DMS153 treated with DMSO at 0.1 percent for 48 hours (cell line): ENCODE results near the gene ARHGEF39.
"Not testable (repeated sequence)": the region's sequence is repeated elsewhere in the genome, so short reads cannot be mapped to it uniquely, and the experiment has no call there.

Source experiments
- DNase-seq: peaks from one replicate; lab custom pipeline; 2025; ENCODE audit not compliant: unreplicated experiment; lab: John Stamatoyannopoulos, UW

ARHGEF39 gene

DNA sequence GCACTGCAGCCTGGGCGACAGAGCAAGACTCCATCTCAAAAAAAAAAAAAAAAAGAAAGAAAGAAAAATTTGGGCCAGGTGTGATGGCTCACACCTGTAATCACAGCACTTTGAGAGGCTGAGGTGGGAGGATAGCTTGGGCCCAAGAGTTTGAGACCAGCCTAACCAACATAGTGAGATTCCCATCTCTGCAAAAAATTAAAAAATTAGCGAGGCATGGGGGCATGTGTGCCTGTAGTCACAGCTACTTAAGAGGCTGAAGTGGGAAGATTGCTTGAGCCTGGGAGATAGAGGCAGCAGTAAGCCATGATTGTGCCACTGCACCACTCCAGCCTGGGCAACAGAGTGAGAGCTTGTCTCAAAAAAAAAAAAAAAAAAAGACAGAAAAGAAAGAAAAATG, 11.4 kb downstream of the ARHGEF39 start:
- no peak for DNase-seq

DNA sequence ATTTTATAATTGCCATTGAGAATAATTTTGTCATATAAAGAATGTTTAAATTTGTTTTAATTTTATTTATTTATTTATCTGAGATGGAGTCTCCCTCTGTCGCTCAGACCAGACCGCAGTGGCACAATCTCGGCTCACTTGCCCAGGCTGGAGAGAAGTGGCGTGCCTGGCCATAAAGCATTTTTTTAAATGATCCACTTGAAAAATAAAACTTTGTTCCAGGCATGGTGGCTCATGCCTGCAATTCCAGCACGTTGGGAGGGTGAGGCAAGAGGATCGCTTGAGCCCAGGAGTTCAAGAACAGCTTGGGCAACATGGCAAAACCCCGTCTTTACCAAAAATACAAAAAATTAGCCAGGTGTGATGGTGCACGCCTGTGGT, 12.2 kb downstream of the ARHGEF39 start:
- no peak for DNase-seq

DNA sequence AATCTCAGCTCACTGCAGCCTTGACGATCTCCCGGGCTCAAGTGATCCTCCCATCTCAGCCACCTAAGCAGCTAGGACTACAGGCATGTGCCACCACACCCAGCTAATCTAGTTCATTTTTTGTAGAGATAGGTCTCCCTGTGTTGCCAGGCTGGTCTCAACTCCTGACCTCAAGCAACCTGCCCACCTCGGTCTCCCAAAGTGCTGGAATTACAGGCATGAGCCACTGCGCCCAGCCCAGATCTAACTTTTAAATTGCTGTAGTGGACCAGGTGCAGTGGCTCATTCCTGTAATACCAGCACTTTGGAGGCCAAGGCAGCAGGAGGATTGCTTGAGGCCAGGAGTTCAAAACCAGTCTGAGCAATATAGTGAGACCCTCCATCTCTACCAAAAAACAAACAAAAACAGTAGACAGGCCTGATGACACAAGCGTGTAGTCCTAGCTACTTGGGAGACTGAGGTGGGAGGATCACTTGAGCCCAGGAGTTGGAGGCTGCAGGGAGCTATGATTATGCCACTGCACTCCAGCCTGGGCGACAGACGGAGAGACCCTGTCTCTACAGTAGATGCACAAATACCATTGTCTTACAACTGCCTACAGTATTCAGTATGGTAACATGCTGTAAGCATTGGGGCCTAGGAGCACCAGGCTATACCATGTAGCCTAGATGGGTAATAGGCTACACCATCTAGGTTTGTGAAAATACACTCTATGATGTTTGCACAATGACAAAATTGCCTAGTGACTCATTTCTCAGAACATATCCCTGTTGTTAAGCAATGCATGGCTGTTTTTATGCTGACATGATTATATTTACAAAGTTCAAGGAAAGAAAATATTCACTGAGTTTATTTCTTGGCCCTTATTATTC, 12.8 kb downstream of the ARHGEF39 start:
- DNase-seq = no peak

DNA sequence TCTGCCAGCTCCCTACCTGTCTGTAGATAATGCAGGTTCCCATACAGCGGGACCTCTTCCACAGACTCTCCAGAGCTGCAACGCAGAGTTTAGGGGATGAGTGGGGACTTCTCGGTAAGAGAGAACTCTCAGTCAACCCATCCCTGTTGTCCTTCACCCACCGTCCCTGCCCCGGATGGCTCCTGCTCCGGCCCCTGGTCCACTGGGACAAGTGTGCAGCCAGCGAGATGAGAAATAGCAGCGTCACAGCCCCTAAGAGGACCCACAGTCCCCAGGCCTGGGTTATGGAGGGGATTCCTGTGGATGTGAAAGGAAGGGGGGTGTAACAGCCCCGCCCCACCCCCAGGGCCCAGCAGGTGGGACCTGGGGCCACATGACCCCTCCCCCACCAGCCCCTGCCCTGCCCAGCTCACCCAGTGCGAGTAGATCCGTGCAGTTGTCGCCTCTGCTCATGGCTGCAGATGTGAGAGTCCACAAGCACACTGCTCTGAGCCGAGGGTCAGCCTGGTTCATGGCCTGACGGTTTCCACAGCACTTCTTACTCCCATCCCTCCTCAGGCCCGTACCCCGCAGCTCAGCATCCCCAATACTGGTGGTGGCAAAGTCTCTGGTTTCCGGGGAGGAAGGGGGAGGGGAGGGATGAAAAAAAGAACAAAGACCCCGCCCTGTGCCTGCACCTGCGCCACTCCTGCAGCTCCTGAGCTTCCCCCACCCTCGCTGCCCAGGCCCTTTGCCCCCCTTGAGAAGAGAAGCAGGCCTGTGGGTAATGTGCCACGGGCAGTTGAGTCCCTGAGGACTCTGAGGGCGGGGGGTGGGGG, 14.4 kb downstream of the ARHGEF39 start, which contains the start of gene SIT1:
Gene SIT1, minus strand, starts transcription at position 591 of the 818 bp plus-strand sequence. Its CDS starts 78 bp downstream, at position 513.
- DNase-seq = no peak

DNA sequence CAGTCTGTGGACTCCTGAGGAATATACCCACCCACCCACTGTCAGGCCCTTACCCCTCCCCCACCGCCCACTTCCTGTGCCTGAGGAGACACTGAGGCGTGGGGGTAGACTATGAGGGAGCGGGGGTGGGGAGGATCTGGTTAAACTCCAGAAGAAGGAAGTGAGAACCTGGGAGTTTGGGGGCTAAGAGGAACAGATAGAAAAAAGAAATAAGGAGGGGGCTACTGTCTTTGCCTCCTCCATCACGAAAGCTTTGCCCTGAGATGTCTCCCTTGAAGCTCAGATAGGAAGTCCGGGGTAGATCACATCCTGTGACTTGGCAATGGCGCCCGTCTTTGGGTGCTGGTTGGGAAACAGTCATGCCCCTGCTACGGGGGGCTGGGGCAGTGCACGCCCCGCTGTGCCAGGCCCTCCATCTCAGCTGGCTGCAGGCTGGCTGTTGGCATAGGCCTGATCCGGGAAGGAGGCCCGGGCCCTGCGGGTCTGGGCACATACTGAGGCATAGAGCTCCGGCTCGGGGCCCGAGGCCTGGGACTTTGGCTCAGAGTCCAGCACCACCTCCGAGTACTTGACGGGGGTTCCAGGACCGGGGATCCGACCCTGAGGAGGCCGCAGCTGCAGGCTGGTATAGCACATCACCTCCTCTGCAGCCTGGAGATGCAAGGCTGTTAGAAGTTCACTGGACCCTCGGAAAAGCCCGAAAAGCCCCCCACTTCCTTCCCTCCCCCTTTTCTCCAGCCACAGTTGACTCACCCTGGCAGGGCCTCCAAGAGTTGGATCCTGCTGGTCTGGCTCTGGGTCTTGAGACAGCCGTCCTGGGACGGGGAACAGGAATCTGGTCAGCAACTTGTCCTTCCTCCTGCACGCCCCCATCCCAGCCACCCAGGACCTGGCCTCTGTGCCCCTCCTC, 15.3 kb downstream of the ARHGEF39 start:
- DNase-seq = no peak

DNA sequence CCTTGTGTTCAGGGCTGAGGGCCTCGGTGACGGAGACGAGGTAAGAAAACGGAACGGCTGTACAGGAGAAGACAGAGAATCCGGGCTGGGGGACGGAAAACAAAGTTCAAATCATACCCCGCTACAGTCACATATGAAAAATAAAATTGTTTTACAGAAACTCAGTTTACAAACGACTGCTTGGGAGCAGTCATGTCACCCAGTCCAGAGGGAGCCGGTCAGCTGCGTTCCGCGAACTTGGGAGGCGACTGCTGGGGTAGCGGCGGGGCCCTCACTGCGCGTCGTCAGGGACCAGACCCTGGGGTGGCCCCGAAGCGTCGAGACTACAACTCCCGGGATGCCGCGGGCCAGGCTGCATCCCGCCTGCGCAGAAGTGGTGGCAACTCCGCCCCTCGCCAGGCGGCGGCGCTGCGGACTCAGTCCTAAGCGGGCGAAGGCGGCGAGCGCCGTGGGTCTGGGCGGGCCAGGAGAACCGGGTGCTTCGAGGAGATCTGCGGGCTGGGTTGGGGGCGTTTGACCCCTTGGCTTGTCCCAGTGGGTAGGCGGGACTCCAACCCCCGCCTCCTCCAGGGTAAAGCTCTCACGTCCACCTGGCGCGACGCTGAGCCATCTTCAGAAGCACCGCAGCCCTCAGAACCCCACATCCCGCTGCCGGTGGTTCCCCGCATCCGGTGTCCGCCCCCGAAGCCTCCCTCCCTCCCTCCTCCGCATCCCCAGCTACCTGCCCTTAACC, 18.3 kb downstream of the ARHGEF39 start:
- DNase-seq = peak; percentile 89

DNA sequence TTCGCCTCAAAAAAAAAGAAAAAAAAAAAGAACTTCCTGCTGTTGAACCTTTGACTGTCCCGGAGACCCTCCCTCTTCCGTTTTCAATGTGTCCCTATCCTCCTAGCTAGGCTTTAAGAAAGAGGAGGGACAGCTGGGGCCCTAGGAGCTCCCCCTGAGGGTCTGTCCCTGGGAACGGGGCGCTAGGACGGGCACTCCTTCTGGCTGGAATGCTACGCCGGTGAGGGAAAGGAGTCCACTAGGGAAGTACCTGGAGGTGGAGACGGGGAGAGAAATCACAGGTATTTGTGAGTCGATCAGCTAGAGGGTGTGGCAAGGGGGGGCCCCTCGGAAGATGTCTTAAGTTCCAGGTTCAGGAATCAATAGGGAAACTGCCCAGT, 18.9 kb downstream of the ARHGEF39 start:
- DNase-seq = peak; percentile 44

DNA sequence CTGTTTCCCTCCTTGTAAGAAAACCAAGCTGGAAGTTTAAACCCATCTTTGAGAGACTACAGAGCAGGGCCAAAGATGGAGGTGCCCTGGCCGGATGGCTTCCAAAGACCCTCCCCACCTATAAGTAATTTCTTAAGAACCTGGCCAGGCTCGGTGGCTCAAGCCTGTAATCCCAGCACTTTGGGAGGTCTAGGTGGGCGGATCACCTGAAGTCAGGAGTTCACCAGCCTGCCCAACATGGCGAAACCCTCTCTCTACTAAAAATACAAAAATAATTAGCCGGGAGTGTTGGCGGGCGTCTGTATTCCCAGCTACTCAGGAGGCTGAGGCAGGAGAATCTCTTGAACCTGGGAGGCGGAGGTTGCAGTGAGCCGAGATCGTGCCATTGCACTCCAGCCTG, 19.3 kb downstream of the ARHGEF39 start:
- not testable (repeated sequence) for DNase-seq

DNA sequence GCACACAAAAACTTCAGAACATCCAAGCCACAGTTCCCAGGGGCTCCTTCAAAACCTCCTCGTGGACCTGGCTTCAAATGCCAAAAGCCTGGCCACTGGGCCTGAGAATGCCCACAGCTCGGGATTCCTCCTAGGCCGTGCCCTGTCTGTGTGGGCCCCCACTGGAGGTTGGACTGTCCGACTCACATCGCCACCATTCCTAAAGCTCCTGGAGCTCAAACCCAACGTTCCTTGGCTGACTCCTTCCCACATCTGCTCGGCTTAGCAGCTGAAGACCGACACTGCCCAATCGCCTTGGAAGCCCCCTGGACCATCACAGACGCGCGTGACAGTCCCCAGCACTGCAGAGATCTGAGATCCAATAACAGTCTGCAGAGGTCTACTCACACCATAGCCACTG, 21.9 kb downstream of the ARHGEF39 start:
- no peak for DNase-seq

DNA sequence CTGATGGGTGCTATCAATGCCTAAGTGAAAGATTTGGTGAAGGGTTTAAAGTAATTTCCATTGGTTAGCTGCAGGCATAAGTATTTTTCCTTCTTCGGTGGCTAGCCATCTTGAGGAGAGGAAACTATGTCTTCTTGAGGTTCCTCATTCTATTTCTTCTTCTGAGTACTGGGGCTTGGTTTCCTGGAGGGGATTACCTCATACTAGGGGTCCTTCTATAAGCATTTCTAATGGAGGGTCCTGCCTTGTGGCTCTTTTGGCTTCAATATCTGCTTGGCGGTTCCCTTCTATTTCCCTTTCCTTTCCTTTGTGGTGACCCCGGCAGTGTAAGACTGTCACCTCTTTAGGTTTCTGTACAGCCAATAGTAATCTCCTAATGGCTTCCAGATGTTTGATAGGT, 23.5 kb downstream of the ARHGEF39 start:
- not testable (repeated sequence) for DNase-seq

DNA sequence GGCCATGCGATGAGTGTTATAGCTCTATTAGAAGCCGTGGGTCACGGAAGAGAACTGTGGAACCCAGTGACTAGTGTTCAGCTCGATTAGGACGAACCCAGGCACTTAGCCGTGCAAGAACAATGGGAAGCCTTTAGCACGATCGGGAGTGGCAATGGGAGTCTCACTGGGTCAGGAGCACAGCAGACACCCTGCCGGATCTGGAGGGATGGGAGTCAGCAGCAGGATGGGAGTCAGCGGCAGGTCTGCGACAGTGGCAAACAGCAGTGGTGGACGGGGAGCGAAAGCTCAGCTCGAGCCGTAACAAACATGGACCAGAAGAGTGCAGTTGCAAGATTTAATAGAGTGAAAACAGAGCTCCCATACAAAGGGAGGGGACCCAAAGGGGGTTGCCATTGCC, 24.6 kb downstream of the ARHGEF39 start:
- not testable (repeated sequence) for DNase-seq

DNA sequence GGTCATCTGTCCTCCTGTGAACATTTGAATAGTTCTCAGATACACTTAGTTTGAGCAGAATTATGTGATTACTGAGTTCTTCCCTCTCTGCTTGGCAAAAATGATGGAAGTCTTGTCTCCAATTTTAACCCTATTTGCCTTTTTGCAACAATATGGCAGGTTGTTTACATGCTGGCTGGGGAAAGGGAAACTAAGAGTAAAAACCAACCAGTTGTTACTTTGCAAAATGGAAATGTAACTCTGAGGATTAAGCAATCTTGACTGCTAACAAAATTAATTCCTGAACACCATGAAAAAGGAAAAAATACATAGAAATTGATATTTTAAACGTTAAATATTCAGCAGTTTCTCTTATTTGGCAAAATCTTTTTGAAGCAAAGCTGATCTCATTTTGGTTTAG, 25.4 kb downstream of the ARHGEF39 start:
- DNase-seq = no peak

DNA sequence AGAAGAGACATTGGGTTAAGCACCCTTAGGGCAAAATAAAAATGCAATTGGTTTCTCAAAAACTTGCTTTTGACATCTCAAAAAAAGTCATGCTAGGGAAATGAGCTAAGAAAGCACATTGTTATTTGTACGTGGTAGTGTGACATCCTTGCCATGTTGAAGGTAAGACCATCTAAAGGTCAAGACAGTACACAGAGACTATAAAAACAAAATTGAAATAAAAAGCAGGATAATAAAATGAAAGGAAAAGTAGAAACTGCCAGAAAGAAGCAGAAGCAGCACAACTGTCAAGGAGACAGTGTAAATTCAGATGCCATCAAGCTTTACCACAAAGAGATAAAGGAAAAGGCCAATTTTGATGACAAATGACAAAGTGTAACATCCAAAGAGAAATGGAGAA, 25.8 kb downstream of the ARHGEF39 start:
- not testable (repeated sequence) for DNase-seq

DNA sequence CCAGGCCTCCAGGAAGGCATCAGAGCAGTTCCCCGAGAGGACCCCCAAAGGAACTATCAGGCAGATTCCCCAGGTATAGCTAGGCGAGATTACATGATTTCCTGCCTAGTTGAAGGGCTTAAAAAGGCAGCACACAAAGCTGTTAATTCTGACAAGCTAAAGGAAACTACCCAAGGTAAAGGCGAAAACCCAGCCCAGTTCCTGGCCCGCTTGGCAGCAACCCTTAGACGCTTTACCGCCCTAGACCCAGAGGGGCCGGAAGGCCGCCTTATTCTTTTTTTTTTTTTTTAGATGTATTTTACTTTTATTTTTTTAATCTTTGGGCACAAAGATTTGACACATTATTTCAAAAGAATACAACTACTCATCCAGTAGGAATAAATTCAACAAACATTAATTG, 26.2 kb downstream of the ARHGEF39 start:
- DNase-seq = not testable (repeated sequence)

DNA sequence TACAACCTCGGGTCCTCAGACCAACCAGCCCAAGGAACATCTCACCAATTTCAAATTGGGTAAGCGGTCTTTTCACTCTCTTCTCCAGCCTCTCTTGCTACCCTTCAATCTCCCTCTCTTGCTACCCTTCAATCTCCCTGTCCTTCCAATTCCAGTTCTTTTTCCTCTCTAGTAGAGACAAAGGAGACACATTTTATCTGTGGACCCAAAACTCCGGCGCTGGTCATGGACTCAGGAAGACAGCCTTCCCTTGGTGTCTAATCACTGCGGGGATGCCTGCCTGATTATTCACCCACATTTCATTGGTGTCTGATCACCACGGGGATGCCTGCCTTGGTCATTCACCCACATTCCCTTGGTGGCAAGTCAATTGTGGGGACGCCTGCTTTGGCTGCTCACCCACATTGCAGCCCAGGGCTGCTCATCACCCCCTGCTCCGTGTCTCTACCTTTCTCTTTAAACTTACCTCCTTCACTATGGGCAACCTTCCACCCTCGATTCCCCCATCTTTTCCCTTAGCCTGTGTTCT, 27.5 kb downstream of the ARHGEF39 start:
- DNase-seq = not testable (repeated sequence)

DNA sequence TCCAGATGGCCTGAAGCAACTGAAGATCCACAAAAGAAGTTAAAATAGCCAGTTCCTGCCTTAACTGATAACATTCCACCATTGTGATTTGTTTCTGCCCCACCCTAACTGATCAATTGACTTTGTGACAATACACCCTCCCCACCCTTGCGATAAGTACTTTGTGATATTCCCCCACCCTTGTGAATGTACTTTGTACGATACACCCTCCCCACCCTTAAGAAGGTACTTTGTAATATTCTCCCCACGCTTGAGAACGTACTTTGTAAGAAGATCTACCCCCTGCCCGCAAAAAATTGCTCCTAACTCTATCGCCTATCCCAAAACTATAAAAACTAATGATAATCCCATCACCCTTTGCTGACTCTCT, 28.1 kb downstream of the ARHGEF39 start:
- DNase-seq = not testable (repeated sequence)

DNA sequence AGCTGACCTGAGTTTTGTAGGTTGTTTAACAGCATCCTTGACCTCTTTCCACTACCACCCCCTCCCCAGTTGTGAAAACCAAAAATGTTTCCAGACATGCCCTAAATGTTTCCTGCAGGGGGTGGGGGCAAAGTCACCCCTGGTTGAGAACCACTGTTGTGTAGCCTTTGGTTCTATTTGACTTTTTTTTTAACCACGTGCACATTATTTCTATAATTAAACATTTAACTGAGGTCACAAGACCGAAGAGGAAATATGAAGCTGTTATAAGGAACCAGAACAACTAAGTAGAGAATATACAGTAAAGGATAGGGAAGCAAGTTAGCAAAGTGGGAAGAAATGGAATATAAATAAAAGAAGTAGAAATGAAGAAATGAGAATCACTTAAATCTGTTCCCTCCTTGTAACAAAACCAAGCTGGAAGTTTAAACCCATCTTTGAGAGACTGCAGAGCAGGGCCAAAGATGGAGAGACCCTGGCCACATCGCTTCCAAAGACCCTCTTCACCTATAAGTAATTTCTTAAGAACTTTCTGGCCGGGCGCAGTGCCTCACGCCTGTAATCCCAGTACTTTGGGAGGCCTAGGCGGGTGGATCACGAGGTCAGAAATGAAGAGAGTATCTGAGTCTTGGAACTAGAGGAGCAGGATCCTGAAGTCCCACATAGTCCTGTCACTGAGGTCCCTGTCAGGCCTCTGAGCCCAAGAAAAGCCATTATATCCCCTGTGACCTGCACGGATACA, 28.7 kb downstream of the ARHGEF39 start:
- no peak for DNase-seq

DNA sequence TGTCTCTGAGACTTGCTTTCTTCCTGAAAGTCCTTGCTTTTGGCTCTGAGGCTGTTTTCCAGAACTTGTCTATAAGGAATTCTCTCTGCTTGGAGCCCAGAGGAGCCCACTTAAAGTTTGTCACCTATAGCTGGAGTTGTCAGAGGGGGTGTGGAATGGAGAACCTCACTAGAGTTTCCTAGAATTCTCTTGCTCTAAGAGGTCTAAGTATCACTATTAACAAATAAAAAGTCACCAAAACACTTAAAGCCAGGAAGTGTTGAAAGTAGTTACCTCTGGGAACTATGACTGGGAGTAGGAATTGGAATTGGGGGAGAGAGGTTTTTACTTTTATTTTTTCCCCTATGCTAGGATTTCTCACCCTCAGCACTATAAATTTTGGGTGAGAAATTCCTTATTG, 29.3 kb downstream of the ARHGEF39 start:
- DNase-seq = no peak

DNA sequence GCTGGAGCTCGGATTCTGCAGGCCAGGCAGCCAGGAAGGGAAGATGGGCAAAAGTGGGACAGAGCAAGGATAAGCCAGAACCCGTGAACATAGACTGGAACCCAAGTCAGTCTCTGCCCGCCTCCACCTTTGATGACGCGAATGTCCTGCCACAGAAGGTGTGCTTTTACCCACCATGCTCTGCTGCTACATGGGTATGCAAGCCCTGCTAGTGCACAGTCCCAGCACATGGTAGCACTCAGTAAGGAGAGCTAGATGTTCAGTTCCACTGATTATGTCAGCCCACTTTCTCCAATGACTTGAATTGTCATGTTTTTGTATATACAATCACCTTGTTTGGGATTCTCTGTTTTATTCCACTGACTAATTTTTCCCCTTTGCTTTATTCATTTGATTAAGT, 35.4 kb downstream of the ARHGEF39 start:
- no peak for DNase-seq
